ENCODE results near the gene ARL6IP4.
"Not testable (repeated sequence)": the region's sequence is repeated elsewhere in the genome, so short reads cannot be mapped to it uniquely, and the experiment has no call there.

ARL6IP4 gene

GRCh38 chr12:123013185-123014095, 33.0 kb downstream of the ARL6IP4 start:
- DNase-seq: no peak

- not testable (repeated sequence) for DNase-seq
Observed at GRCh38 chr12:123014473-123014872, 34.0 kb downstream of the ARL6IP4 start.

GRCh38 chr12:123017753-123018152, 37.3 kb downstream of the ARL6IP4 start:
- no peak for DNase-seq

- DNase-seq: no peak
Observed at GRCh38 chr12:123019841-123020138, 39.3 kb downstream of the ARL6IP4 start.

- DNase-seq: no peak
Observed at GRCh38 chr12:123021688-123022604, 41.5 kb downstream of the ARL6IP4 start.

GRCh38 chr12:123022846-123023245, 42.4 kb downstream of the ARL6IP4 start:
- DNase-seq: no peak

- DNase-seq: peak; percentile 18
Observed at GRCh38 chr12:123024819-123025391, 44.4 kb downstream of the ARL6IP4 start.

GRCh38 chr12:123026094-123026853, 45.8 kb downstream of the ARL6IP4 start:
- DNase-seq: no peak

- no peak for DNase-seq
Observed at GRCh38 chr12:123027726-123028445, 47.4 kb downstream of the ARL6IP4 start.

GRCh38 chr12:123028475-123028874, 48.0 kb downstream of the ARL6IP4 start:
- DNase-seq: no peak

- DNase-seq: no peak
Observed at GRCh38 chr12:123029550-123029949, 49.1 kb downstream of the ARL6IP4 start.

GRCh38 chr12:123030686-123031085, 50.2 kb downstream of the ARL6IP4 start:
- no peak for DNase-seq

- DNase-seq: no peak
Observed at GRCh38 chr12:123031171-123031845, 50.8 kb downstream of the ARL6IP4 start.

Measured in NCI-H146 (cell line).